ENCODE measurements around the gene ATP6AP1.

ATP6AP1 gene

DNA sequence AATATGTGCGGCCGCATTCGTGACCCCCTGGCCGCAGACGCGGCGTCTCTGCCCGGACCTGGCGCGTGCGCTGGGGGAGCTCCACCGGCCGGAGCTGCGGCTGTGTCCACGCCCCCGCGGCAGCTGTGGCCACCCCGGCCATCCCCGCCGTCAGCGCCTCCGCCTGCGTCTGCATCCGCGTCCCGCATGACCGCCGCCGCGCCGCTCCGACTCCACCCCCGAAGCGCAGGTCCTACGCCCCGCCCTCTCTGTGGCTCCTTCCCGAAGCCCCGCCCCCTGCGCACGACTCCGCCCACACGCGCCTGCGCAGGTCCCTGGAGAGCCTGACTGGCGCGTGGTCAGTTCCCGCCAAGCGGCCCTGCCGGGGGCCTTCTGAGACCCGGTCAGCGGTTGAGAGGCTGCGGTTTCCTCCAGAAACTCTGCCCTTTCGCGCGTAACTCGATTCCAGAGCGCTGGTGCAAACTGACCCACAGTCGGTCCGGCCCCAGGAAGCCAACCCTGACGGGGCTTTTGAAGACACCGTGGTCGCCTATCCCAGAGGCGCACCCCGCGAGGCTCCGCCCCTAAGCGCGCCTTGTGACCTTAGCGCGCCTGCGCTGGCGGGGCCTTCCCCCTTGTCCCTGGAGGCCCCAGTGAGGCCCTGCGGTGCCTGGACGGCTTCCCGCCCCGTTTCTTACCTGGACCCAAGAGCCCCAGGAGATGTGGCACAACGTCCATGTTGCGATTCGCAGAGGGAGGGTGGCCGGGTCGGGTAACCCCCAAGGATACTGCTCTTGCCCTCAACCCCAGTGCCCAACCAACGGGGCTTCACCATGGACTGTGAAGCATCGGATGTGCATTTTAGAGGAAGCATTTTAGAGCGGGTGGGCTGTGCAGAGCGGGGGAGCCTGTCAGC, 50.5 kb downstream of the ATP6AP1 start, which contains the start of gene LAGE3:
Gene LAGE3 (minus strand): TSS at position 554 of the 895 bp plus-strand sequence. CDS start 366 bp downstream, at position 188.
- peak; percentile 84 for DNase-seq (ENCODE audit: low spot score)
- H3K4me3 ChIP-seq (ENCODE audit: severe bottlenecking) = peak within 1 kb of the TSS; percentile 41
- TF ChIP-seq, protein P1, sequence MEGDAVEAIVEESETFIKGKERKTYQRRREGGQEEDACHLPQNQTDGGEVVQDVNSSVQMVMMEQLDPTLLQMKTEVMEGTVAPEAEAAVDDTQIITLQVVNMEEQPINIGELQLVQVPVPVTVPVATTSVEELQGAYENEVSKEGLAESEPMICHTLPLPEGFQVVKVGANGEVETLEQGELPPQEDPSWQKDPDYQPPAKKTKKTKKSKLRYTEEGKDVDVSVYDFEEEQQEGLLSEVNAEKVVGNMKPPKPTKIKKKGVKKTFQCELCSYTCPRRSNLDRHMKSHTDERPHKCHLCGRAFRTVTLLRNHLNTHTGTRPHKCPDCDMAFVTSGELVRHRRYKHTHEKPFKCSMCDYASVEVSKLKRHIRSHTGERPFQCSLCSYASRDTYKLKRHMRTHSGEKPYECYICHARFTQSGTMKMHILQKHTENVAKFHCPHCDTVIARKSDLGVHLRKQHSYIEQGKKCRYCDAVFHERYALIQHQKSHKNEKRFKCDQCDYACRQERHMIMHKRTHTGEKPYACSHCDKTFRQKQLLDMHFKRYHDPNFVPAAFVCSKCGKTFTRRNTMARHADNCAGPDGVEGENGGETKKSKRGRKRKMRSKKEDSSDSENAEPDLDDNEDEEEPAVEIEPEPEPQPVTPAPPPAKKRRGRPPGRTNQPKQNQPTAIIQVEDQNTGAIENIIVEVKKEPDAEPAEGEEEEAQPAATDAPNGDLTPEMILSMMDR (IDR thresholded peaks at IDR 0.05; ENCODE audit: poor library complexity, severe bottlenecking) = no peak
- H3K9me3 ChIP-seq (ENCODE audit: severe bottlenecking) = no peaks in the 10 kb centered on the region
- H3K27me3 ChIP-seq (ENCODE audit: insufficient read depth, poor library complexity, severe bottlenecking) = no peaks in the 10 kb centered on the region
- ATAC-seq (ENCODE audit: low read depth) = peak; percentile 84
- H3K36me3 ChIP-seq (ENCODE audit: low read depth) = peaks cover 4% of the 10 kb centered on the region; the same call in 1 of the 2 replicates
- H3K27ac ChIP-seq (ENCODE audit: poor library complexity, severe bottlenecking) = peak within 1 kb of the TSS; percentile 42
- H3K4me1 ChIP-seq (ENCODE audit: insufficient read depth, poor library complexity, severe bottlenecking) = no peaks in the 10 kb centered on the region

DNA sequence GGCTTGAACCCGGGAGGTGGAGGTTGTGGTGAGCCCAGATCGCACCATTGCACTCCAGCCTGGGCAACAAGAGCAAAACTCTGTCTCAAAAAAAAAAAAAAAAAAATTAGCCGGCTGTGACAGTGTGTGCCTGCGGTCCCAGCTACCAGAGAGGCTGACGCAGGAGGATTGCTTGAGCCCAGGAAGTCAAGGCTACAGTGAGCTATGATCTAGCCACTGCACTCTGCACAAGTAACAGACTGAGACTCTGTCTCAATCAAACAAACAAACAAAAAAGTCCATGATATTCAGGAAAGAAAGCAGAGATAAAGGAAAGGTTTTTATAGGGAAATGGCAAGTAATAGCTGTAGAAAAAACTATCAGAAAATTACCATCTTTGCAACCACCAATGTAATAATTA, 52.7 kb downstream of the ATP6AP1 start:
- Histone ChIP-seq H3K4me3 (ENCODE audit: severe bottlenecking) (no peak overlapping the region), H3K4me1 (ENCODE audit: insufficient read depth, poor library complexity, severe bottlenecking) (no peaks in the 10 kb centered on the region), H3K27ac (ENCODE audit: poor library complexity, severe bottlenecking) (no peak overlapping the region), H3K27me3 (ENCODE audit: insufficient read depth, poor library complexity, severe bottlenecking) (no peaks in the 10 kb centered on the region), H3K36me3 (ENCODE audit: low read depth) (peaks cover 20% of the 10 kb centered on the region), H3K9me3 (ENCODE audit: severe bottlenecking) (no peaks in the 10 kb centered on the region)
- DNase-seq (ENCODE audit: low spot score) (no peak), ATAC-seq (ENCODE audit: low read depth) (no peak)
- TF ChIP-seq, protein P1 (IDR thresholded peaks at IDR 0.05; ENCODE audit: poor library complexity, severe bottlenecking) = no peak

- H3K9me3 ChIP-seq (ENCODE audit: severe bottlenecking) = no peaks in the 10 kb centered on the region
- ATAC-seq (ENCODE audit: low read depth) (no peak), DNase-seq (ENCODE audit: low spot score) (no peak)
- TF ChIP-seq, protein P1 (IDR thresholded peaks at IDR 0.05; ENCODE audit: poor library complexity, severe bottlenecking) = no peak
- H3K4me1 ChIP-seq (ENCODE audit: insufficient read depth, poor library complexity, severe bottlenecking) = no peaks in the 10 kb centered on the region
- no peak overlapping the region for H3K27ac ChIP-seq (ENCODE audit: poor library complexity, severe bottlenecking)
- H3K4me3 ChIP-seq (ENCODE audit: severe bottlenecking) = no peak overlapping the region
- peaks cover 22% of the 10 kb centered on the region for H3K36me3 ChIP-seq (ENCODE audit: low read depth)
- no peaks in the 10 kb centered on the region for H3K27me3 ChIP-seq (ENCODE audit: insufficient read depth, poor library complexity, severe bottlenecking)
Measured at GRCh38 chrX:154481911-154482601, 53.6 kb downstream of the ATP6AP1 start.

- DNase-seq (ENCODE audit: low spot score) (no peak), ATAC-seq (ENCODE audit: low read depth) (no peak)
- peaks cover 27% of the 10 kb centered on the region for H3K36me3 ChIP-seq (ENCODE audit: low read depth)
- H3K4me3 ChIP-seq (ENCODE audit: severe bottlenecking) = no peak overlapping the region
- no peak overlapping the region for H3K27ac ChIP-seq (ENCODE audit: poor library complexity, severe bottlenecking)
- H3K27me3 ChIP-seq (ENCODE audit: insufficient read depth, poor library complexity, severe bottlenecking) = no peaks in the 10 kb centered on the region
- H3K9me3 ChIP-seq (ENCODE audit: severe bottlenecking) = no peaks in the 10 kb centered on the region
- no peaks in the 10 kb centered on the region for H3K4me1 ChIP-seq (ENCODE audit: insufficient read depth, poor library complexity, severe bottlenecking)
- TF ChIP-seq, protein P1 (IDR thresholded peaks at IDR 0.05; ENCODE audit: poor library complexity, severe bottlenecking) = no peak
Measured at GRCh38 chrX:154482786-154483185, 54.3 kb downstream of the ATP6AP1 start.

Data from RWPE2 (cell line).